GM04504 (cell line): ENCODE data around the gene LCT.
A peak's percentile ranks its signal among the peaks of the same experiment; 100 is the strongest.
"Not testable (repeated sequence)": the region's sequence is repeated elsewhere in the genome, so short reads cannot be mapped to it uniquely, and the experiment has no call there.

Experiments used
- DNase-seq: peaks from one replicate; pipeline ENCODE4 v3.0.0-alpha.2; 2012; ENCODE audit warnings: low read depth

LCT gene

GRCh38 chr2:135797497-135798274, 39.3 kb downstream of the LCT start:
- peak; percentile 60 for DNase-seq

DNA sequence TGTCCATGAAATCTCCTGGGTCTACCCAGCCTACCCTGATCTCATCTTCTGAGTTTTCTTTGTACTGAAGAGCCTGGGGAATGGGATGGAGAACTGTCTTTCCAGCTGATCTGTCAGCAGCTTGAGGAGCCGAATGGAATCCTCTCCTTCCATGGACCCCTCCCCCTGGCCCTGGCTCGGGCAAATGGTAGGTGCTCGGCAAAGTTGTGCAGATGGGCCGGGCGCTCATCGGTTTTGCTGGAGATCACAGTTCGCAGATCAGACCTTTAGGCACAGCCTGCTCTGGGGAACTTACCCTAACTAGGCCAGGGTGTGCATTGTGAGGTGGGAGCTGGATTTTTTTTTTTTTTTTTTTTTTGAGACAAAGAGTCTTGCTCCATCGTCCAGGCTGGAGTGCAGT, 40.4 kb downstream of the LCT start:
- no peak for DNase-seq

DNA sequence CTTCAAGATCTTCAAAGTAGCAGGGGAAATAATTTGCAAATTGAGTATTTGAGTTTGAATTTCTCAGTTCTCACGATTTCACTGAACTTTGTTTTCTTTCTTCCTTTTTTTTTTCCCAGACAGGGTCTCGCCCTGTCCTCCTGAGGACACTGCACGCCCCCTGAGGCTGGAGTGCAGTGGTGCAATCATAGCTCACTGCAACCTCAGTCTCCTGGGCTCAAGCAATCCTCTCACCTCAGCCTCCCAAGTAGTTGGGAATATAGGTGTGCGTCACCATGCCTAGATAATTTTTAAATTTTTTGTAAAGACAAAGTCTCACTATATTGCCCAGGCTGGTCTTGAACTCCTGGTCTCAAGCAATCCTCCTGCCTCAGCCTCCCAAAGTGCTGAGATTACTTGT, 41.3 kb downstream of the LCT start:
- not testable (repeated sequence) for DNase-seq

DNA sequence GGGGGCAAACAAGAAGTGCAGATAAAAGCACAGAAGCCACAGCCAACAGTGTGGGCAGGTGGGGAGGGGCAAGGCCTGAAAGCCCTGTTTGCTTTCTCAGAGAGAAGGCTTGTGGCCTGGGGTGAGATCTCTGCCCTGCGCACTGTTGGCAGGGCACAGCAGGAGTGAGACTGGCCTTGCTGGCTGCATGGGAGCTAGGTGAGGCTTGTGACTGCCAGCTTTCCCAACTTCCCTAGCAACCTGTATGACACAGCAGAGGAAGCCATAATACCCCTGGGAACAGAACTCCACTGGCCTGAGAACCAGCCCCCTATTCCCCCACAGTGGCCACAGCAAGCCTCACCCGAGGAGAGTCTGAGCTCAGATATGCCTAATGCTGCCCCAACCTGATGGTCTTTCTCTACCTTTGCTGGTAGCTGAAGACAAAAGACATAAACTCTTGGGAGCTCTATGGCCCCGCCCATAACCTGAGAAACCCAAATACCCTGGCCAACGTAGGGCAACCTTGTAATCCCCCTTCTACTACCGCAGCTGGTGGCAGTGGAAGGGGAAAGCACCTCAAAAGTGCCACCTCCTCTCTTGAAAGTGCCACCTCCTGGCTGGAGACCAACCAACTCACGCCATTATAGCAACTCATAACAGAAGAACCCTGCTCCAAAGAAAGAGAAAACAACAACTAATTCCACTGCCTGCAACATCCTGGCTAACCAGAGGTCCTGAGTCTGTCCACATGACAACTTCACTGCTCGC, 44.4 kb downstream of the LCT start:
- no peak for DNase-seq

DNA sequence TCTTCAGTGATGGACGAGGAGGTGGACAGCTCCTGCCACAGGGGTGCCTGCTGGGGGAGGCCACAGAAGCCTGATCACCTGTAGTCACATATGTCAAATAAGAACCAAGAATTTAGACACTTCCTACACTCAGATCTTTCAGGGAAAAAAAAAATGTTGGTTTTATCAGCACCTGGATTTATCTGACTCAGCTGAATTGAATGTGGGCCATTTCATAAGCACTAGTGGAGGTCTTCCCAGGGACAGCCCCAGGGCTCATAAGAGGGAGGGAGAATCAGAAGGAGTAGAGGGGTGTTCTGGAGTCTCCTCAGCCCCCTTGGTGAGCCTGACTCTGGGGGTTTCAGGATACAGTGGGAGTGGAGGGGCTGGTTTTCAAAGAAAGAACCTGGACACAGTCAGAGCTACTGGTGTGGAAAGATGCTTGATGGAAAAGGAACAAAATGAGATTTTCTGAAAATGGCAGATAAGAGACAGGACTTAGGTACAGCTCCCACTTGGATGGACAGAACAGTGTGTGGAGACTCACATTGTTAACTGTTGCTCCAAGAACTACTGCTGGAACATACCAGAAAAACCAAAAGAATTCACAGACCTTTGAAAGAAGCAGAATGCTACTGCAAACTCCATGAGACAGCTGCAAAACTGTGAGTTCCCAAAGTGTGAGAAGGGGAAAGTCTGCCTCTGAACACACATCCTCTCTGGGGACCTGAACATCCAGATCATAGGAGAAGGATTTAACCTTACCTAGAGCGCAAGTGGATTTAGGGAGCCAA, 45.4 kb downstream of the LCT start:
- DNase-seq = no peak

DNA sequence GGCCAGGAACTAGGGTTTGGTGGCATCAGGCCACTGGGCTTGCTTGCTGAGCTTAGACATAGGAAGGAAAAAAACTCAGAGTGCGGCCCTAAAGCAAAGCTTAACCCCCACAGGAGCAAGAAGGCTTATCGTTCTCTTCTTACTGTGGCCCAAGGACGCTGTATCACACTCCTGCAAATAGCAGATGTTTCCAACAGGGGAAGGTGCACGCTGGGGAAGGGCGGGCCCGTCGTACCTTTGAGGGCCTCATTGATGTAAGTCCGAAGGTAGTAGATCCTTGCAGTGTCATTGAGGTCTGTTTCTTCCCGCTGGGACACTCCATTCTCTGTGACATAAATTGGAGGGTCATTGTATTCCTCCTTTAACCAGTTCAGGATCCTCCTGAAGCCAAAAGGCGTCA, 46.6 kb downstream of the LCT start:
- no peak for DNase-seq

DNA sequence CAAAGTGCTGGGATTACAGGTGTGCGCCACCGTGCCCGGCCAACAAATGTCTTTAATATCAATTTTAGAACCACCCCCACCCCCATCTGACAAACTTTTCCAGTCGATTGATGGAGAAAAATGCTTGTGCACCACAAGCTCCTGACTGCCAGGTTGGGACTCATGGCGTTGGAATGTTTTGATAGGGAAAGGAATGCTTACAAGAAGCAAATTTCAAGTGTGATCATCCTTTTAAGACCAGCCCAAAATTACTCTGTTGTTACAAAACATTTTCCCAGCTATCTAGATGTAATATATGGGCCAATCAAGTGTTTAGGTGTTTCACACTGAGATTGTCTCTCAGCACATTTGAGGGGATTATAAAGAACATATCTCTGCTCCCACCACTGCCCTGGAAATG, 50.2 kb downstream of the LCT start:
- DNase-seq = peak; percentile 57

- no peak for DNase-seq
These were observed 52.0 kb downstream of the LCT start for GRCh38 chr2:135785032-135785431.

DNA sequence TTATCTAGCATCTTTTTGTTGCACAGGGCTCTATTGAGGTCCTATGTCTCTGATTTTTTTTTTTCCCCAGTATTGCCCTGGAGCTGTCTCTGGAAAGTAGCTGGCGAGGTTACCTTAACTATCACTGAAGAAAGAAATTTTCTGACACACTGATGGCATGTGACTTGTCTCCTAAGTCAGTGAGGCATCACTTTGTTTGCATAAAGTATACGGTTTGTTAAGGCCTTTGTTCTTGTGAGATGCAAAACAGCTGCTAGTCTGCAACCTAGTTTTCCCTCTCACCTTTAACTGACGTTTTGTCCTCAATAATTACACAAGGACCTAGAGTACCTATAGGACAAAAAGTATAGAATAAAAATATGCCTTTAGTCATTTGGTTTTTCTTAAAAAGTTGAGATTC, 53.5 kb downstream of the LCT start:
- no peak for DNase-seq

DNA sequence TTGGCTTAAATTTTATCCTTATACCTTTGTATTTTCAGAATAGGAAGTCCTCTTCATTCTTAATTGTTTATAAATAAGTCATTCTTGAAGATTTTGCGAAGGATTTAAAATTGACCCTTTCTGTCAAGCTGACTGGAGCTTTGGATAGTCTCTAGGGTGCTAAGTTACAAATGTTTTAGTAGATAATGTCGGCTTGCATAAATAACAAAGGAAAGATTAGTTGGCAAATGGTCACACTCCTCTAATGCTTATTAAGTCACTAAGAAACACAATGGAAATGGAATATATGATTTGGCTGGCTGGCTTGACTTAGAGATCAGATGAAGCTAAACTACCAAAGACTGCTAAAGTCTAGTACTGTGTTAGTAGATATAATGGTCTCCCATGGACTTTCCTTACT, 54.8 kb downstream of the LCT start:
- no peak for DNase-seq

DNA sequence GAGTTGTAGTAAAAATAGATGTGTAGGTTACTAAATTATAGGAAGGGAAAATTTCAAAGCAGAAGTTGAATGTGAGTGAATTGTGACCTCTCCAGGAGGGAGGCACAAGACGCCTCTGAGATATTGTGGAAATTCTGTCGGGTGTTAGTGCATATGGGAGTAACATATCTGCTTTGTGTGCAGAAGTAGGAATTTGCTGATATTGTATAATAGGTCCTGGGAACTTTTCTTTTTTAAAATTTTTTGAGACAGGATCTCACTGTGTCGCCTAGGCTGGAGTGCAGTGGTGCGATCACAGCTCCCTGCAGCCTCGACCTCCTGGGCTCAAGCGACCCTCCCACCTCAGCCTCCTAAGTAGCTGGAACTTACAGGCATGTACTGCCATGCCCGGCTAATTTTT, 60.6 kb downstream of the LCT start:
- DNase-seq = no peak

DNA sequence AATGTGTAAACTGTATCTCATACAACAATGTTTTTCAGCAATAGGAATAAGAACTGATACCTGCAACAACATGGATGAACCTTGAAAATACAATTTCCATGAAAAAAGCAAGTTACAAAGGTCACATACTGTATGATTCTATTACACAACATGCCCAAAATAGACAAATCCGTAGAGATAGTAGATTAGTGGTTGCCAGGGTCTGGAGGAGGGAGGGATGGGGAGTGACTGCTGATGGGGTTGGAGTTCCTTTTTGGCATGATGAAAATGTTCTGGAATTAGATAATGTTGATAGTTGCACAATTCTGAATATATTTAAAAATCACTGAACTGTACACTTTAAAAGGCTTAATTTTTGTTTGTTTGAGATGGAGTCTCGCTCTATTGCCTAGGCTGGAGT, 61.6 kb downstream of the LCT start:
- DNase-seq = no peak

DNA sequence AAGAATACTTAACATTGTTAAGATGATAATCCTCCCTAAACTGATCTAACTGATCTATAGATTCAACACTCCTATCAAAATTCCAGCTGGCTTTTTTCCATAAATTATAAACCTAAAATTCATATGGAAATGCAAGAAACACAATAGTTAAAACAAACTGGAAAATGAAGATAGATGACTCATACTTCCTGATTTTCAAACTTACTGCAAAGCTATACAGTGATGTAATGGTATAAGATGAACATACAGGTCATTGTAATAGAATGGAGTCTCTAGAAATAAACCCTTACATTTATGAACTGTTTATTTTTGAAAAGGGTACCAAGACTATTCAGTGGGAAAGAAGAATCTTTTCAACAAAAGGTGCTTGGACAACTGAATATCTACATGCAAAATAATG, 63.1 kb downstream of the LCT start:
- no peak for DNase-seq

DNA sequence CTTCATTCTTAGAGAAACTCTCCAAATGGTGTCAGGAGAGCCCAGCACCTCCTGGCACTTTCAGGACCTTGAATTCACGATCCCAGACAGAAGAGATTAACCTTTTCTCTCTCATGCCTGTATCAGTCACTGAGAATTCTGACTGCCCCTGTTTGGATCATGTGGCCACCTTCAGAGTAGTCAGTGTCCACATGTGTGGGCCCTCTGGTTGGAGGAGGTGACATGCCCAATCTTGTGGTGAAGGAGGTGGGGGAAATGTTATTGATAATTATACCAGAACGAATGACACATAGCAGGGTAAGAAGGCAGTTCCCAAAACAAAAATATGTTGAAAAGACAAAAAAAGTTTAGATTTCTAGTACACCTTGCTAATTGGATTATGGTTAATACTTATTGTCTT, 63.7 kb downstream of the LCT start:
- DNase-seq = no peak

DNA sequence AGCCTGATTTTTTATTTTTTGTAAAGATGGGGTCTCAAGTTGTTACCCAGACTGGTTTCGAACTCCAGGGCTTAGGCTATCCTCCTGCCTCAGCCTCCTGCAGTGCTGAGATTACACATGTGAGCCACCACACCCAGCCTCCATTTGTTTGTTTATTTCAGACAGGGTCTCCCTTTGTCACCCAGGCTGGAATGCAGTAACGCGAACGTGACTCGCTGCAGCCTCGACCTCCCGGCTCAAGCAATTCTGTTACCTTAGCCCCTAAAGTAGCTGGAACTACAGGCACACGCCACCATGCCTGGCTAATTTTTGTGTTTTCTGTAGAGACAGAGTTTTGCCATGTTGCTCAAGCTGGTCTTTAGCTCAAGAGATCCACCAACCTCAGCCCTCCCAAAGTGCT, 68.1 kb downstream of the LCT start:
- DNase-seq = no peak

- DNase-seq = no peak
These were observed 74.5 kb downstream of the LCT start for GRCh38 chr2:135762530-135762929.

GRCh38 chr2:135762022-135762421, 75.0 kb downstream of the LCT start:
- no peak for DNase-seq

- DNase-seq = no peak
These were observed 80.3 kb downstream of the LCT start for GRCh38 chr2:135756692-135757091.

DNA sequence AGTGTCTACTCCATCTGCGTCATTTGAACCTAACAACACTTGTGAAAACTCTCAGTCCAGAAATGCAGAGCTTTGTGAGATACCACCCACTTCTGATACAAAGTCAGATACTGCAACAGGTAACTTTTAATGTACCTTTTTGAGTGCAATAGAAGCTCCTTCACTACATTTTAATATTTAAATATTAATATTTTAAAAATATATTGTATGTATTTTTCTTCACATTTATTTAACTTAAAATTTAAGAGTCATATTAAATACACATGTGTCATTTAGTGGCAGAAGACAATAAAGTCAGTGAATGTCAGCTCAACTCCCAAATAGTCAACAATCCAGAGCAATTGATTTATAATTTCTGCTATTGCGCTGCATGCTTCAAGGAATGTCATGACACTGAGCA, 81.4 kb downstream of the LCT start:
- no peak for DNase-seq

- peak; percentile 36 for DNase-seq
These were observed 91.4 kb downstream of the LCT start for GRCh38 chr2:135745545-135745944.

- peak; percentile 8 for DNase-seq
These were observed 92.1 kb downstream of the LCT start for GRCh38 chr2:135744760-135745314.

DNA sequence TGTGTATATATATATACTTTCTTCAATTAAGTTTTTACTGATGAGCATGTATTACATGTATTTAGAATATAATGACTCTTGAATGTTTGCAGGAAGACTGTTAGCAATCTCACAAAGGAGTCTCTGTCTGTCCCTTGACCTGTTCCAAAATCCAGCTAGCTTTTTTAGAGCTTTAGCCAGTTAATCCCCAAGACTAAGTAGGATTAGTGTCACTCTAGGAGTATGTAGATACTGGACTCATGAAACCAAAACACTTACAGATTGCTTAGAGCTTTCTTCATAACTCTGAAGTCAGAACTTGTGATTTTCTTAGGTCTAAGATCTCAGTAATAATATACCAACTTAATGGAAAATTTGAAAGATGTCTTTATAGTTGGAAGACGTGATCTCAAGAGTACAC, 93.1 kb downstream of the LCT start:
- no peak for DNase-seq

DNA sequence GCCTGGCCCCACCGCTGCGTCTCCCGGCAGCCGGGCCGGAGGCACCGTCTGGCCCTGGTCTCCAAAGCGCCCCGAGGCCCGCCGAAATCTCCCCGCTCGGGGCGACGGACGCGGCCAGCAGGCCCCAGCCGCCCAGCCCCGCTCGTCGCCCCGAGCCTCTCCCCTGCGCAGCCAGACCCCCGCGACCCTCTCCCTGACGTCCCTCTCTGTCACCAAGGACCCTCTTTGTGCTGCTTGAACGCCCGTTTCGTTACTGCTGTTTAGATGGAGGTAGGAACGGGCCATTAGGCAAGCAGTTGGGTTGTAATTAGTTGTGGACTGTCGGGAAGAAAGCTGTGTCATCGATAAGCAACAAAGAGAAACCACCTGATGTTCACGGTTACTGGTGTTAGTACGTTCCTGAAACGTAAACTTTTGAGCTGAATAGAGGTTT, 94.6 kb downstream of the LCT start:
- DNase-seq = peak; percentile 33
